Endometrium (tissue), 2 donors: ENCODE results near the gene INPP5D.

ENCODE experiments used
- FAIRE-seq: peaks from 2 replicates; lab custom pipeline; 2012; peaks lifted over from hg19 to GRCh38; lab: Jason Lieb, UNC
- donor health status: control.
- donor health status: control.

Gene INPP5D

GRCh38 chr2:233242231-233242927, 182.2 kb downstream of the INPP5D start:
- FAIRE-seq = no peak

- FAIRE-seq = no peak
Observed at GRCh38 chr2:233243348-233243747, 183.2 kb downstream of the INPP5D start.

GRCh38 chr2:233244818-233245217, 184.7 kb downstream of the INPP5D start:
- FAIRE-seq = no peak

GRCh38 chr2:233245406-233245805, 185.3 kb downstream of the INPP5D start:
- FAIRE-seq = no peak

- FAIRE-seq = no peak
Observed at GRCh38 chr2:233247116-233247515, 187.0 kb downstream of the INPP5D start.

- FAIRE-seq = no peak
Observed at GRCh38 chr2:233247744-233248143, 187.6 kb downstream of the INPP5D start.

- FAIRE-seq = no peak
Observed at GRCh38 chr2:233248999-233249398, 188.9 kb downstream of the INPP5D start.

- FAIRE-seq = no peak
Observed at GRCh38 chr2:233250568-233250967, 190.4 kb downstream of the INPP5D start.

- FAIRE-seq = no peak
Observed at GRCh38 chr2:233250985-233251305, 190.8 kb downstream of the INPP5D start.

- peak; percentile 88 for FAIRE-seq
Observed at GRCh38 chr2:233251306-233252116, 191.4 kb downstream of the INPP5D start, which contains the start of gene ATG16L1. TSS of gene ATG16L1 (plus strand) at chr2:233251673. CDS start at chr2:233251828, 155 bp downstream.

- FAIRE-seq = no peak
Observed at GRCh38 chr2:233252227-233252626, 192.1 kb downstream of the INPP5D start.

- no peak for FAIRE-seq
Observed at GRCh38 chr2:233255151-233255550, 195.0 kb downstream of the INPP5D start.

- FAIRE-seq = no peak
Observed at GRCh38 chr2:233256048-233256447, 195.9 kb downstream of the INPP5D start.
